Activated naive CD4-positive, alpha-beta T cell treated with anti-CD3 and anti-CD28 coated beads for 36 hours (primary cell): ENCODE measurements around the gene GRAMD1B. TPM values are rescaled to one million over a fixed set of nuclear protein-coding genes. Genes with fewer than 3 reads are reported as not detected.
A peak's percentile ranks its signal among the peaks of the same experiment; 100 is the strongest.

ENCODE experiments used
- CTCF ChIA-PET: fragments of 350-600 bp; sonication (Branson Sonifier 250); formaldehyde crosslinking; loops from one replicate; lab custom pipeline; 2021; ENCODE audit warnings: antibody characterized with exemption; lab: Charles Lee
- DNase-seq: peaks from one replicate; pipeline ENCODE4 v3.0.0-alpha.2; 2020
- H3K27ac Mint-ChIP-seq: one replicate; pipeline ENCODE4 v1.8.0; 2021; ENCODE audit warnings: mild to moderate bottlenecking, mixed read lengths
- H3K27me3 Mint-ChIP-seq: one replicate; pipeline ENCODE4 v1.8.0; 2021; ENCODE audit warnings: low read depth, mixed read lengths
- H3K36me3 Mint-ChIP-seq: one replicate; pipeline ENCODE4 v1.8.0; 2021; ENCODE audit warnings: low read depth, mixed read lengths
- H3K4me1 Mint-ChIP-seq: one replicate; pipeline ENCODE4 v1.8.0; 2021; ENCODE audit warnings: low read depth, mixed read lengths
- H3K4me3 Mint-ChIP-seq: one replicate; pipeline ENCODE4 v1.8.0; 2021; ENCODE audit warnings: mild to moderate bottlenecking, moderate library complexity, mixed read lengths
- H3K9me3 Mint-ChIP-seq: one replicate; pipeline ENCODE4 v1.8.0; 2021; ENCODE audit warnings: mixed read lengths
- intact Hi-C: fragments of 100-400 bp; cut with micrococcal nuclease; formaldehyde crosslinking; loops from one replicate; pipeline ENCODE4 v1.15.1; 2023
- total RNA-seq, 2 experiments: library from RNA; stranded (reverse); gene quantifications; one replicate each; pipeline ENCODE4 v1.2.3, GENCODE V29; 2021

The GRAMD1B gene
- total RNA-seq, 2 experiments from 2014 or later: 43.7 to 47.2 TPM

DNA sequence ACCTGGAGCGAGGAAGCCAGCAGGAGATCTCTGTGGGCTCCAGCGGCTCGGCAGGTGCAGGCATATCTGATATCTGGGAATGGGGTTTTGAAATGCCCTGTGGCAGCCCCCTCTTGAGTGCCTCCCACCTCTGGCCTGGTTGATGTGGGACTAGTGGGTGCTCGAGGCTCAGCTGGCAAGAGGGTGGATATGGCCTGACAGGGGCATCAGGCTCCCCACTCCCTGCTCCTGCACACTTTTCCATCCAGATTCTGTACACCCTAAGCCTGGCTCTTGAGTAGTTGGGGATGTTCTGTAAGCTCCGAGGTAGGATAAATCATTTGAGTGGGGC is 149.4 kb downstream of the GRAMD1B start:
- H3K27me3 Mint-ChIP-seq: peaks cover 2% of the 10 kb centered on the region
- peaks cover 2% of the 10 kb centered on the region for H3K36me3 Mint-ChIP-seq
- no peak overlapping the region for H3K27ac Mint-ChIP-seq
- intact Hi-C loops: loop anchor here (5.0 kb wide), 1 partner anchor 317 kb away; no protein-coding TSS in a partner anchor
- no peak overlapping the region for H3K4me3 Mint-ChIP-seq
- no peaks in the 10 kb centered on the region for H3K9me3 Mint-ChIP-seq
- DNase-seq: no peak
- H3K4me1 Mint-ChIP-seq: peaks cover 9% of the 10 kb centered on the region
- CTCF ChIA-PET: interaction anchor here (1.1 to 2.1 kb wide), 10 partner anchors 8 to 279 kb away, joined by 3 to 8 read pairs (median 4); no protein-coding TSS in a partner anchor

DNA sequence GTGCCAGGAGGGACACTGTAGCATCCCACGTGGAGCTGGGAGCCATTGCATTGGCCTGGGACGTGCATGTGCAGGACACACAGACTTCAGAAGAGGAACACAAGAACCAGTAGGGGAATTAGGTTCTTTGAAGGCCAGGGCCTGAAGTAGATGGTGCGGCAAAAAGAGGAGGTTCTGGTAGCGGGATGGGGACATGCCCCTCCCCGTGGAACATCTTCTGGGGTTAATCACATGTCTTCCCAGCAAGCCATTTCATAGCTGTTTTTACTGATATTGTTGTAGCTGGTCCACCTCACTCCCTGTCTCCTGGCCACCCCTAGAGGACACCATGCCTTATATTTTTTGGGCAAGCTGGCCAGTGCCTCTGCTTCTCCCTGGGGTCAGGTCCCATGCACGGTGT is 150.1 kb downstream of the GRAMD1B start:
- H3K9me3 Mint-ChIP-seq: no peaks in the 10 kb centered on the region
- no peak overlapping the region for H3K4me3 Mint-ChIP-seq
- intact Hi-C loops: loop anchor here (1.0 kb wide), 2 partner anchors 127 to 131 kb away; no protein-coding TSS in a partner anchor
- CTCF ChIA-PET: interaction anchor here (0.6 to 2.1 kb wide), 35 partner anchors 9 to 635 kb away, joined by 3 to 20 read pairs (median 4); no protein-coding TSS in a partner anchor
- peaks cover 2% of the 10 kb centered on the region for H3K27me3 Mint-ChIP-seq
- DNase-seq: no peak
- peaks cover 2% of the 10 kb centered on the region for H3K36me3 Mint-ChIP-seq
- peaks cover 9% of the 10 kb centered on the region for H3K4me1 Mint-ChIP-seq
- H3K27ac Mint-ChIP-seq: no peak overlapping the region

DNA sequence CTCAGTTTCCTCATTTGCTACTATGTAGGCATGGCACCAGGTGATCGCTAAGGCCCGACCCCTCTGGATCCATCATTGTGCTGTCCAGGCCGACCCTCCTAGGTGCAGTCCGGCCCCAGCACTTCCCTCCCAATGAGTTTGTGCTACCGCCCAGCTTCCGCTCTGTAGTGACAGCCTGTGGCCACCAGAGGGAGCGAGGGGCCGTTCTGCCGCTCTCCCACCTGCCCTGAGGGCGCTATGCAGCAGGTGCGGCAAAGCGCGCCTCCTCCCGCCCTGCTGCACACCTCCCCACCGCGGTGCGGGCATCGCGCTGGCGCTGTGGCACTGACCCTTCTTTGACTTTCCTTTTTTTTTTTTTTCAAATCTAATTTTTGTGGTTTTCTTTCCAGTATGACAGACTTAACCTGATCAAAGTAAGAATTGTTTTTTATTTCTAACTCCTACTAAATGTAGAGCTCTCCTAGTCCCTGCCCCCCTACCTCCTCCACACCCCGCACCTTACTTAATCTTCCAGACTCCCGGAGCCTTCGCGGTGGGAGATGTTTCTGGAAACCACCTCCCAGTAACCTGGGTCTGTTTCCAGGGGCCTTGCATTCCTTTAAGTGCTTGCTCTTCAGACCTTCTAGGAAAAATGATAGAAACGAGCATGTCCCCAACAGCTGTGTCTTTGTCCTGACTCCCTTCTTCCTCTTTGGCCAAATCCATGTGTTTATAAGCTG is 150.6 kb downstream of the GRAMD1B start:
- H3K27ac Mint-ChIP-seq: no peak overlapping the region
- H3K9me3 Mint-ChIP-seq: no peaks in the 10 kb centered on the region
- DNase-seq: peak; percentile 78
- no peak overlapping the region for H3K4me3 Mint-ChIP-seq
- intact Hi-C loops: loop anchor here (1.0 kb wide), 2 partner anchors 127 to 131 kb away; no protein-coding TSS in a partner anchor
- H3K36me3 Mint-ChIP-seq: peaks cover 2% of the 10 kb centered on the region
- peaks cover 2% of the 10 kb centered on the region for H3K27me3 Mint-ChIP-seq
- CTCF ChIA-PET: interaction anchor here (0.6 to 2.1 kb wide), 40 partner anchors 9 to 635 kb away, joined by 3 to 20 read pairs (median 4); no protein-coding TSS in a partner anchor
- peaks cover 9% of the 10 kb centered on the region for H3K4me1 Mint-ChIP-seq

DNA sequence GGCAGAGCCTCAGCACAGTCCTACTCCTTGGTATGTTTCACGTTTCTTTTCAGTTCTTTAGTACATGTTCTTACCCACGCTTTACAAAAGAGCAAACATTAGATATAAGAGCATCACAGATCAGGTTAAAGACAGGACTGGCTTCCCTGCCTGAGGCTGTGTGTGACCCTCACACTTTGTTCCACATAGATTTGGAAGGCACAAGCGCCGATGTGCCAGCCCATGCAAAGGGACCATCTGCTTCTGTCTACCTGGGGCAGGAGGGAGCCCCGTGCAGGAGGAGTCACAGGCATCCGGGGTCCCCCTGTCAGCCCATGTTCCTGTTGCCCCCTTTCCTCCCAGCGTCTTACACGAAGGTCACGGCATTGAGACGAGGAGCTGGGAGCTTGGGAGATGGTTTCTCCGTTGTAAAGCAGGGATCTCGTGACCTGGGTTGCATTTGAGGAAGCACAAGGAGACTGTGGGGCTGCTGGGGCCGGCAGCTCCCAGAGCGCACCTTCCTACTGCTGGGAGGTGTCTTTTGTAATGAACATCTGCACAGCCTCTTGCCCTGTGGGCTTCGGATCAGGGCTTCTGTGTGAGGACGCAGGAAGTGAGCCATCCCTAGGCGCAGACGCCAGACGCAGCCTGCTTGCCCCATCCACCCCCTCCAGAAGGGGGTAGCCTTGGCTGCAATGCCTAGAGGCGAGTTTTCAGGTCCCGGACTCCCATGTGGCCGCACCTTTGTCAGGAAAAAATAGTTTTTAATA is 151.8 kb downstream of the GRAMD1B start:
- Mint-ChIP-seq H3K4me3 (no peak overlapping the region), H3K27ac (no peak overlapping the region)
- intact Hi-C loops: no loop called here

DNA sequence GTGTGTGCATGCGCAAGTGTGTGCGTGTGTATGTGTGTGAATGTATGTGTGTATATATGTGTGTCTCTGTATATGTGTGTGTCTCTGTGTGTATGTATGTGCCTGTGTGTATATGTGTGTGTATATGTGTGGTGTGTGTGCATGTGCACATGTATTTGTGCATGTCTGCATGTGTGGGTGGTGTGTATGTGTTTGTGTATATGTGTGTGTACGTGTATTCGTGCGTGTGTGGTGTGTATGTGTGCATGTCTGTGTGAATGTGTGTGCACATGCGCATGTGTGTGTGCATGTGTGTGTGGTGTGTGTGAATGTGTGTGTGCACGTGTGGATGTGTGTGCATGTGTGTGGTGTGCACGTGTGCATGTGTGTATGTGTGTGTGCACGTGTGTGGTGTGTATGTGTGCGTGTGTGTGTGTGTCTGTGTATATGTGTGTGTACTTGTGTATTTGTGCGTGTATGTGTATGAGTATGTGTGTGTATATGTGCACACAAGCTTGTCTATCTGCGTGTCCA is 153.0 kb downstream of the GRAMD1B start:
- H3K4me1 Mint-ChIP-seq: peaks cover 5% of the 10 kb centered on the region
- CTCF ChIA-PET: interaction anchor here (1.4 to 1.6 kb wide), 2 partner anchors 9 to 128 kb away, joined by 4 read pairs; no protein-coding TSS in a partner anchor
- DNase-seq: no peak
- H3K27me3 Mint-ChIP-seq: no peaks in the 10 kb centered on the region
- peaks cover 2% of the 10 kb centered on the region for H3K36me3 Mint-ChIP-seq
- no peaks in the 10 kb centered on the region for H3K9me3 Mint-ChIP-seq
- H3K4me3 Mint-ChIP-seq: no peak overlapping the region
- intact Hi-C loops: no loop called here
- no peak overlapping the region for H3K27ac Mint-ChIP-seq

More for the DNA sequence above, 151.8 kb downstream of the GRAMD1B start:
- Mint-ChIP-seq H3K4me1 (peaks cover 5% of the 10 kb centered on the region), H3K36me3 (peaks cover 2% of the 10 kb centered on the region), H3K27me3 (no peaks in the 10 kb centered on the region), H3K9me3 (no peaks in the 10 kb centered on the region)
- CTCF ChIA-PET: interaction anchor here (1.0 to 2.0 kb wide), 5 partner anchors 21 to 125 kb away, joined by 3 to 20 read pairs (median 6); no protein-coding TSS in a partner anchor
- DNase-seq: no peak

DNA sequence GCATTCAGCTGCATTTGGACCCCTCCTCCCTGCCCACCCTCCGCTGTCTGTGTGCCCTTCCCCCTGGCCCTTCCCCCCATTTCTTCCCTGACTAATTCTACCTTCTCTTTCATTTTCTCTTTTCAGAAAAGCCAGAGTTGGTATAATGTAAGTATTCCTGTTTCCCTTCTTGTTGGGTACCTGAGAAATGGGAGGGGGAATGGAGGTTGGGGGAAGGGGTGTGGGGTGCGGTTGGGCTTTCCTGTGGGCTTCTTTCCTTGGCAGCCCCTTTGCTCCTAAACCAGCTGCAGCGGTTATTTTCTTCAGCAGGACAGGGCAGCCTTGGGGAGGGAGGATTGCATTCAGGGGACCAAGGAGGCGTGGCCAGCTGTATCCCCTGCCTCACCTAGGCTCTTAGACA is 154.1 kb downstream of the GRAMD1B start:
- peaks cover 2% of the 10 kb centered on the region for H3K36me3 Mint-ChIP-seq
- no peaks in the 10 kb centered on the region for H3K9me3 Mint-ChIP-seq
- no peak overlapping the region for H3K4me3 Mint-ChIP-seq
- intact Hi-C loops: no loop called here
- DNase-seq: no peak
- no peaks in the 10 kb centered on the region for H3K27me3 Mint-ChIP-seq
- no peak overlapping the region for H3K27ac Mint-ChIP-seq
- CTCF ChIA-PET: no interaction called here
- H3K4me1 Mint-ChIP-seq: peaks cover 5% of the 10 kb centered on the region

DNA sequence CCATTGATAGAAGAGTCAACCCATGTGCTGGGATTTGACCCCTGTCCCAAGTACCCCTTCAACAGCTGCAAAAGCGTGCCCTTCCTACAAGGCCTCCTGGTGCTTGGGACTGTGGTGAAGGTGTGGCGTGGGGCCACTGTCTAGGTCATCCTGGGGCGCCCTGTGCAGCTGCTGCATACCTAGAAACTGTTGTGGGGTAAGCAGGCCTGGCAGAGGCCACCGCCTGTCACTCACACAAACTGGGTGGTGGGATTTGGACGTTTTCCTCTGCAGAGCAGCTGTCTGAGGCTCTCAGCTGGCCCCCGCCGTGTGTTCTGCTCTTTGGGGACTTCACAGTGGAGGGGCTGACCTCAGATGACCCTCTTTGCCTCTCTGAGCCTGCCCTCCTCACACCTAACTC is 154.7 kb downstream of the GRAMD1B start:
- no peak overlapping the region for H3K4me3 Mint-ChIP-seq
- CTCF ChIA-PET: no interaction called here
- intact Hi-C loops: no loop called here
- H3K27me3 Mint-ChIP-seq: no peaks in the 10 kb centered on the region
- no peak overlapping the region for H3K27ac Mint-ChIP-seq
- H3K4me1 Mint-ChIP-seq: peaks cover 5% of the 10 kb centered on the region
- peaks cover 2% of the 10 kb centered on the region for H3K36me3 Mint-ChIP-seq
- no peaks in the 10 kb centered on the region for H3K9me3 Mint-ChIP-seq
- no peak for DNase-seq

DNA sequence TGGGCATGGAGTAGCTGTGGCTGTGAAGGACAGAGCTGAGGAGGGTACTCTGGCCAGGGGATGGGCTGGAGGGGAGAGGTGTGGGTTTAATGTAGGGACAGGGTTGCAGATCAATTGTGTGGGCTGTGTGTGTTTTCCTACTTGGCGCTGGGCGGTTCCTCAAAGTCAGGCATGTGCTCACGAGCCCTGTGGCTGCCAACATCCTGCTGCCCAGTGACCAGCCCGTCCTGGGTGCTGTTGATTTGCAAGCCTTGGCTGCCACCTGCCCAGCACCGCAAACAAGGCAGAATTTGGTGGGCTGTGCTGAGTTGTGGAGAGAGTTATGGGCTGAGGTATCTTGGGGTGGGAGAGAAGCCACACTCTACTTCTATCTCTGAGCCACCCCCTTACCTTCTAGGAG is 155.1 kb downstream of the GRAMD1B start:
- DNase-seq: no peak
- intact Hi-C loops: no loop called here
- peaks cover 5% of the 10 kb centered on the region for H3K4me1 Mint-ChIP-seq
- no peak overlapping the region for H3K27ac Mint-ChIP-seq
- no peaks in the 10 kb centered on the region for H3K27me3 Mint-ChIP-seq
- CTCF ChIA-PET: interaction anchor here (1.6 kb wide), 1 partner anchor 8 kb away, joined by 5 read pairs; no protein-coding TSS in a partner anchor
- H3K4me3 Mint-ChIP-seq: no peak overlapping the region
- H3K9me3 Mint-ChIP-seq: no peaks in the 10 kb centered on the region
- H3K36me3 Mint-ChIP-seq: peaks cover 2% of the 10 kb centered on the region

DNA sequence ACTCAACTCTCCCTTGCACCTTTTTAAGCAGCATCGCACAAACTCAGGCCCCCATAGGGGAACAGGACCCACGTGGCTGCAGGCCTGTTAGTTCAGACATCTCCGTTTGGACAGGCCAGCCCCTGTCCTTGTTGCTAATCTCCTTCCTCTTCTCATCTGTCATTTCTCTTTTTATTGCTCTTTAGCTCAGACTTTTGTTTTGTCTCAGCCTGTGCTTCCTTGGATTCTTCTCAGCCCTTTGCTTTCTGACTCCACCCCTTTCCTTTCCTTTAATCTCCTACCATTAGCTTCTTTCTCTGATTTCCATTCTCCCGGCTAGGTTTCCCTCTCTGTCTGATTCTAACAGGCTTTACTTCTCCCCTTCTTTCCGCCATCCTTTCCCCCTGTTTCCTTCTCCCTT is 155.6 kb downstream of the GRAMD1B start:
- Mint-ChIP-seq H3K9me3 (no peaks in the 10 kb centered on the region), H3K36me3 (no peaks in the 10 kb centered on the region), H3K4me3 (no peak overlapping the region), H3K4me1 (peaks cover 2% of the 10 kb centered on the region), H3K27me3 (no peaks in the 10 kb centered on the region), H3K27ac (no peak overlapping the region)
- DNase-seq: no peak
- intact Hi-C loops: no loop called here
- CTCF ChIA-PET: interaction anchor here (1.6 kb wide), 1 partner anchor 9 kb away, joined by 5 read pairs; no protein-coding TSS in a partner anchor

DNA sequence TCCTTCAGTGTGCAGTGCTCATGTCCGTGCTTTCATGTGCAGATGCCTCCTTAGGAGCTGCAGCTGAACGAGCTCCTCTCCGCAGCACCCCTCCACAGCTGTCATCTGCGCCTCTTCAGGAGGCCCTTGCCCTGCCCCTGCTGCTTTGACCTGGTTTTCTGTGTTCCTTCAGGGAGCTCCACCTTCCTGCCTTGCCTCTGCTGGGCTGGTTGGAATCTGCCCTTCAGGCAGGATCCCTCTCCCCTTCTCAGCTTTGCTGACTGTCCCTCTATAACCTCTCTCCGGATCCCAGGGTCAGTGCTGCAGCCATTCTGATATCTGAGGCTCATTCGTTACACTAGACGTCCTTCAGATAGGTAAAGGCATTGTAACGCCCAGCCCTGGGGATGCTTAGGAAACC is 156.5 kb downstream of the GRAMD1B start:
- Mint-ChIP-seq H3K36me3 (peaks cover 3% of the 10 kb centered on the region), H3K27me3 (no peaks in the 10 kb centered on the region), H3K4me1 (no peaks in the 10 kb centered on the region), H3K4me3 (no peak overlapping the region), H3K27ac (no peak overlapping the region), H3K9me3 (no peaks in the 10 kb centered on the region)
- no peak for DNase-seq
- CTCF ChIA-PET: interaction anchor here (0.6 to 1.6 kb wide), 2 partner anchors 10 to 484 kb away, joined by 3 to 5 read pairs; no protein-coding TSS in a partner anchor
- intact Hi-C loops: no loop called here

DNA sequence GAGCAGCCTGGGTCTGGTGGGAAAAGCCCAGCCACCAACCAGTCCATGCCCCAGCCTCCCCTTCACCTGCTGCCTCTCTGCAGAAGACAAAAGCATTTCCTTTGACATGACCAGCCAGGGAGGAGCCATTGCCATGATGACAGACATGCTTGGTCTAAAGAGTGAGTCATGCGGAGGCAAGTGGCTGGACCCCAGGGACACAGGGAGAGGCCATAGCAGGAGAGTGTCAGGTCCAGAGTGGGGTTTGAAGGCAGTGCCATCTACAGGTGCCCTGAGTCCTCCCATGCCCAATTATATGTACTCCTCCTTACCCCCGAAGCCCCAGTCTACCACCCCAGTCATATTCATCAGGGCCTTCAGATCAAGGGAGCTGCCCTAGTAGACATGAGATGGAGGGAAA is 157.0 kb downstream of the GRAMD1B start:
- no peaks in the 10 kb centered on the region for H3K27me3 Mint-ChIP-seq
- no peaks in the 10 kb centered on the region for H3K9me3 Mint-ChIP-seq
- intact Hi-C loops: no loop called here
- H3K4me3 Mint-ChIP-seq: no peak overlapping the region
- CTCF ChIA-PET: interaction anchor here (0.6 to 1.1 kb wide), 2 partner anchors 11 to 483 kb away, joined by 3 to 4 read pairs; no protein-coding TSS in a partner anchor
- no peak overlapping the region for H3K27ac Mint-ChIP-seq
- H3K36me3 Mint-ChIP-seq: peaks cover 3% of the 10 kb centered on the region
- no peak for DNase-seq
- H3K4me1 Mint-ChIP-seq: no peaks in the 10 kb centered on the region

DNA sequence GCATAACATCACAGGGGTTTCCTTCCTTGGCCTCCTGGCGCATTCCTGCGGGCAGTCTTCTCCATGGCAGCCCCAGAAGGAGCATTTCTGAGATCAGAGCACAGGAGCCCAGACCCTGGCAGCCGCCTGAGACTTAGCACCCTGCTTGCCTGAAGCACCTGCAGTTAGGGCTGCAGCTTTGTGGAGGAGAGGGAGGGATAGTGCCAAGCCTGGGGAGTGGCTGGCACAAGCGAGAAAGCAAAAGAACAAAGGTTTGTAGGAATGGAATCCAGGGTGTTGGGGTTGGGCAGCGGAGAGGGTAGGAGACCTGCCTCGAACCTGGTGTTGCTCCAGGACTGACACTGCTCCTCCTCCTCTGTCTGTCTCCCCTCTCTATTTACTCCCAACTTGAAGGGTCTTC is 157.5 kb downstream of the GRAMD1B start:
- CTCF ChIA-PET: interaction anchor here (1.1 kb wide), 1 partner anchor 11 kb away, joined by 4 read pairs; no protein-coding TSS in a partner anchor
- DNase-seq: no peak
- intact Hi-C loops: no loop called here
- H3K27me3 Mint-ChIP-seq: no peaks in the 10 kb centered on the region
- H3K4me1 Mint-ChIP-seq: no peaks in the 10 kb centered on the region
- no peak overlapping the region for H3K4me3 Mint-ChIP-seq
- H3K9me3 Mint-ChIP-seq: no peaks in the 10 kb centered on the region
- H3K36me3 Mint-ChIP-seq: peaks cover 3% of the 10 kb centered on the region
- H3K27ac Mint-ChIP-seq: no peak overlapping the region
